ENCODE results near the gene KLHL21.

- TF ChIP-seq CTCF (IDR thresholded peaks at IDR 0.05 in 2 of 3, conservative IDR thresholded peaks at IDR 0.05 in 1 of 3; ENCODE audit: insufficient read depth in 2 of 3, low read depth in 1 of 3, low read length in 3 of 3) (no peak), ZNF609 (CRISPR knock-in tag; IDR thresholded peaks at IDR 0.05; ENCODE audit: borderline replicate concordance) (no peak), FOXK2 (conservative IDR thresholded peaks at IDR 0.05 in 1 of 2, IDR thresholded peaks at IDR 0.05 in 1 of 2; ENCODE audit: low read depth in 2 of 2) (no peak), TRIM28 (IDR thresholded peaks at IDR 0.05) (no peak), CXXC5 (CRISPR knock-in tag; IDR thresholded peaks at IDR 0.05) (no peak), MYNN (IDR thresholded peaks at IDR 0.05) (no peak), MYNN (CRISPR knock-in tag; IDR thresholded peaks at IDR 0.05) (no peak), FOXM1 (IDR thresholded peaks at IDR 0.05; ENCODE audit: low read depth) (no peak), FOXM1 (CRISPR knock-in tag; IDR thresholded peaks at IDR 0.05; ENCODE audit: low read depth) (no peak), ZBTB17 (CRISPR knock-in tag; IDR thresholded peaks at IDR 0.05) (no peak), PHB2 (IDR thresholded peaks at IDR 0.05; ENCODE audit: low read depth) (no peak), ARNT (IDR thresholded peaks at IDR 0.05) (no peak), REST (IDR thresholded peaks at IDR 0.05; ENCODE audit: borderline replicate concordance) (no peak), REST (CRISPR knock-in tag; IDR thresholded peaks at IDR 0.05; ENCODE audit: low read depth) (no peak), SMARCA4 (IDR thresholded peaks at IDR 0.05) (no peak)
Measured at GRCh38 chr1:6554907-6555778, 47.5 kb downstream of the KLHL21 start, which contains the start of gene TAS1R1.
